HepG2 (cell line): ENCODE measurements around the gene PITHD1. TPM values are rescaled to one million over a fixed set of nuclear protein-coding genes. Genes with fewer than 3 reads are reported as not detected.

Experiments used
- ASH2L ChIP-seq: fragments of 300-600, 200-600 bp; sonication (generic); IDR thresholded peaks from 2 replicates; pipeline ENCODE4 v1.7.0; 2017; ENCODE audit warnings: low read depth, mild to moderate bottlenecking, moderate library complexity, mixed read lengths, low read length; ENCODE audit not compliant: insufficient read length
- EP300 ChIP-seq, 3 experiments: sonication (generic) in 1 of 3; formaldehyde crosslinking in 1 of 3; IDR thresholded peaks; 2 replicates each; pipeline versions ENCODE4 v1.5.1 to v1.6.1; 2011 to 2020; ENCODE audit warnings: low read depth in 2 of 3, low read length in 2 of 3, borderline replicate concordance in 1 of 3, improper control_type of control experiment in 1 of 3, mild to moderate bottlenecking in 1 of 3, missing genetic modification reagents in 1 of 3, moderate library complexity in 1 of 3
- FOXA3 ChIP-seq: IDR thresholded peaks from 2 replicates; pipeline ENCODE4 v1.6.1; 2016; ENCODE audit warnings: missing genetic modification reagents, missing compliant biosample characterization
- MEIS1 ChIP-seq: sonication (generic); formaldehyde crosslinking; IDR thresholded peaks from 2 replicates; pipeline ENCODE4 v1.9.0; 2021; ENCODE audit warnings: mild to moderate bottlenecking, missing genetic modification reagents, moderate library complexity, borderline replicate concordance
- RFXAP ChIP-seq: sonication (generic); formaldehyde crosslinking; IDR thresholded peaks from 2 replicates; pipeline ENCODE4 v1.4.0; 2020; ENCODE audit warnings: missing genetic modification reagents, borderline replicate concordance
- TBX2 ChIP-seq: sonication (generic); formaldehyde crosslinking; IDR thresholded peaks from 2 replicates; pipeline ENCODE4 v1.5.0; 2020; ENCODE audit warnings: missing genetic modification reagents, mild to moderate bottlenecking, borderline replicate concordance
- TCF12 ChIP-seq, 2 experiments: fragments of 450-650 bp in 1 of 2; sonication (generic) in 1 of 2; formaldehyde crosslinking in 1 of 2; IDR thresholded peaks; 2 replicates each; pipeline versions ENCODE4 v1.6.1 to v1.8.0; 2017 to 2022; ENCODE audit warnings: antibody characterized with exemption in 1 of 2, mild to moderate bottlenecking in 1 of 2, missing genetic modification reagents in 1 of 2, moderate library complexity in 1 of 2
- ZNF235 ChIP-seq: sonication (generic); formaldehyde crosslinking; IDR thresholded peaks from 2 replicates; pipeline ENCODE4 v1.8.1; 2023; ENCODE audit warnings: mild to moderate bottlenecking, missing genetic modification reagents, borderline replicate concordance
- ZNF253 ChIP-seq: sonication (generic); formaldehyde crosslinking; IDR thresholded peaks from 2 replicates; pipeline ENCODE4 v1.8.0; 2022; ENCODE audit warnings: mild to moderate bottlenecking, missing genetic modification reagents, borderline replicate concordance
- ZNF329 ChIP-seq: sonication (generic); formaldehyde crosslinking; IDR thresholded peaks from 2 replicates; pipeline ENCODE4 v1.9.0; 2021; ENCODE audit warnings: low read depth, mild to moderate bottlenecking, missing genetic modification reagents
- ZNF33B ChIP-seq: sonication (generic); formaldehyde crosslinking; IDR thresholded peaks from 2 replicates; pipeline ENCODE4 v1.5.1; 2020; ENCODE audit warnings: mild to moderate bottlenecking, missing genetic modification reagents
- ZNF567 ChIP-seq: sonication (generic); formaldehyde crosslinking; IDR thresholded peaks from 2 replicates; pipeline ENCODE4 v1.8.1; 2023; ENCODE audit warnings: mild to moderate bottlenecking, missing genetic modification reagents, borderline replicate concordance
- ZNF790 ChIP-seq: sonication (generic); formaldehyde crosslinking; IDR thresholded peaks from 2 replicates; pipeline ENCODE4 v1.8.0; 2022; ENCODE audit warnings: missing genetic modification reagents, mild to moderate bottlenecking, borderline replicate concordance
- polyA plus RNA-seq, 8 experiments: library from polyadenylated mRNA; depleted of rRNA in 3 of 8; stranded (reverse) in 7 of 8; unstranded in 1 of 8; fragments of >200 nt; fragmentation: Illumina TruSeq in 4 of 8; extraction: Trizol in 4 of 8; gene quantifications; 2 replicates each; pipeline versions ENCODE4 v1.2.1 to v1.2.3, GENCODE V29; 2011 to 2016; ENCODE audit warnings: low read depth in 4 of 8, missing spikeins in 1 of 8, mixed read lengths in 1 of 8; ENCODE audit not compliant: insufficient read depth in 1 of 8
- total RNA-seq, 5 experiments: library from RNA; depleted of rRNA; stranded (reverse); fragments of >200 nt; fragmentation: Illumina TruSeq; extraction: Trizol; gene quantifications; 2 replicates each; pipeline ENCODE4 v1.2.3, GENCODE V29; 2016; ENCODE audit warnings: low read depth in 1 of 5
- TF ChIP-seq, protein P1 (sequence below): sonication (generic); formaldehyde crosslinking; IDR thresholded peaks from 2 replicates; pipeline ENCODE4 v1.5.0; 2020; ENCODE audit warnings: mild to moderate bottlenecking, missing genetic modification reagents
- TF ChIP-seq, protein P2 (sequence below): sonication (generic); formaldehyde crosslinking; IDR thresholded peaks from 2 replicates; pipeline ENCODE4 v1.4.0; 2020; ENCODE audit warnings: missing genetic modification reagents
- TF ChIP-seq, protein P3 (sequence below): sonication (generic); formaldehyde crosslinking; IDR thresholded peaks from 2 replicates; pipeline ENCODE4 v1.9.0; 2022; ENCODE audit warnings: missing genetic modification reagents, mild to moderate bottlenecking, borderline replicate concordance
- TF ChIP-seq, protein P4 (sequence below): sonication (generic); formaldehyde crosslinking; IDR thresholded peaks from 2 replicates; pipeline ENCODE4 v1.5.1; 2020; ENCODE audit warnings: missing genetic modification reagents, mild to moderate bottlenecking, borderline replicate concordance

The PITHD1 gene
- total and polyA plus RNA-seq, 2 of the 13 experiments (the other 11 are each of a cell fraction or from before 2014, with no cell fraction given): 28.0 to 37.3 TPM

DNA sequence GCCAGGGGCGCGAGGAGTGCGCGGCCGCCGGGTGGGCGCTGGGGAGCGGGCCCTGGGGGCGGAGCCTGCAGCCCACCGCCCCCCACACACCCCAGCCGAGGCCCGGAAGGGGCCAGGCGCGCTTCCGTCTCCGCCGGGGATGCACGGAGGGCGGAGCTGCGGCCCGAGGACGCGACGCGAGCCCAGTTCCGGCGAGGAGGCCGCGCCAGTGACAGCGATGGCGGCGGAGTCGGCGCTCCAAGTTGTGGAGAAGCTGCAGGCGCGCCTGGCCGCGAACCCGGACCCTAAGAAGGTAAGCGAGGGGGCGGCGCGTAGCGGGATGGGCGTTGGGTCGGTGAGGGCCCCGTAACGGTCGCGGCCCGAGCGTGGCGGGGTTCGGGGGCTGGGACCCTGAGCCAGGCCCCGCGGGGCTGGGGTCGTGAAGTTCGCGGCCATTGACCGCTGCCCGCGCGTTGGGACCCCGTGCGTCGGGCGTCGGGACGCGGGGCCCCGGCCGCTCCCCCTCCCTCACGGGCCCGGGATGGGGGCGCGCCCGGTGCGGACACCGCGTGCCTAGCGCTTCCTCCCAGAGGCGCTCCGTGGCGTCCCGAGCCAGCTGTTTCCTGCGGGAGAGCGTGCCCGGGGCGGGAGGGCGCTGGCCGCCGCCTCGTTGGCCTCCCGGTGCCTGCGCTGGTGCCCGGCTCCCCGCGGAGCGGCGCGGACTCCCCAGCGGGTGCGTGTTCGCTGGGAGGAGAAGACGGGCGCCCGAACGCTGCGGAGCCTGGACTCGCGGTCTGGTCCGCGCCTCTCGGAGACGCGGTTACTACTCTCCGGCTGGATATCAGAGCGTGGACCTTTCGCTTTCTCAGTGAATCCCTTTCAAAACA is 34.7 kb upstream of the PITHD1 start, which contains the start of gene ELOA (continued):
- TF ChIP-seq, protein P1, sequence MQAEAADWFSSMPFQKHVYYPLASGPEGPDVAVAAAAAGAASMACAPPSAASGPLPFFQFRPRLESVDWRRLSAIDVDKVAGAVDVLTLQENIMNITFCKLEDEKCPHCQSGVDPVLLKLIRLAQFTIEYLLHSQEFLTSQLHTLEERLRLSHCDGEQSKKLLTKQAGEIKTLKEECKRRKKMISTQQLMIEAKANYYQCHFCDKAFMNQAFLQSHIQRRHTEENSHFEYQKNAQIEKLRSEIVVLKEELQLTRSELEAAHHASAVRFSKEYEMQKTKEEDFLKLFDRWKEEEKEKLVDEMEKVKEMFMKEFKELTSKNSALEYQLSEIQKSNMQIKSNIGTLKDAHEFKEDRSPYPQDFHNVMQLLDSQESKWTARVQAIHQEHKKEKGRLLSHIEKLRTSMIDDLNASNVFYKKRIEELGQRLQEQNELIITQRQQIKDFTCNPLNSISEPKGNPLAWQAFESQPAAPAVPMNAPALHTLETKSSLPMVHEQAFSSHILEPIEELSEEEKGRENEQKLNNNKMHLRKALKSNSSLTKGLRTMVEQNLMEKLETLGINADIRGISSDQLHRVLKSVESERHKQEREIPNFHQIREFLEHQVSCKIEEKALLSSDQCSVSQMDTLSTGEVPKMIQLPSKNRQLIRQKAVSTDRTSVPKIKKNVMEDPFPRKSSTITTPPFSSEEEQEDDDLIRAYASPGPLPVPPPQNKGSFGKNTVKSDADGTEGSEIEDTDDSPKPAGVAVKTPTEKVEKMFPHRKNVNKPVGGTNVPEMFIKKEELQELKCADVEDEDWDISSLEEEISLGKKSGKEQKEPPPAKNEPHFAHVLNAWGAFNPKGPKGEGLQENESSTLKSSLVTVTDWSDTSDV (CRISPR knock-in tag): peak; percentile 45; the same call in 1 of the 2 replicates
- TF ChIP-seq ZNF33B (CRISPR knock-in tag) (no peak; the same call in 1 of the 2 replicates), TBX2 (CRISPR knock-in tag) (peak; percentile 56; the same call in 1 of the 2 replicates), ZNF253 (CRISPR knock-in tag) (peak; percentile 62; the same call in 1 of the 2 replicates), ZNF235 (CRISPR knock-in tag) (peak; percentile 86), ASH2L (peak; percentile 74), ZNF329 (CRISPR knock-in tag) (0 out of 2 replicates have a peak, but pooled peaks have one; percentile 68), ZNF567 (CRISPR knock-in tag) (peak; percentile 61; the same call in 1 of the 2 replicates), EP300 (IDR thresholded peaks at IDR 0.05; ENCODE audit: low read depth in 2 of 2, low read length in 2 of 2) (no peak), EP300 (CRISPR knock-in tag; IDR thresholded peaks at IDR 0.05; ENCODE audit: borderline replicate concordance) (0 out of 2 replicates have a peak, but pooled peaks have one; percentile 22), ZNF790 (CRISPR knock-in tag) (0 out of 2 replicates have a peak, but pooled peaks have one; percentile 67), RFXAP (CRISPR knock-in tag) (no peak), TCF12 (IDR thresholded peaks at IDR 0.05) (no peak), TCF12 (CRISPR knock-in tag; IDR thresholded peaks at IDR 0.05) (peak; percentile 95), FOXA3 (CRISPR knock-in tag) (peak; percentile 29; the same call in 1 of the 2 replicates), MEIS1 (CRISPR knock-in tag) (peak; percentile 35; the same call in 1 of the 2 replicates)
- TF ChIP-seq, protein P2, sequence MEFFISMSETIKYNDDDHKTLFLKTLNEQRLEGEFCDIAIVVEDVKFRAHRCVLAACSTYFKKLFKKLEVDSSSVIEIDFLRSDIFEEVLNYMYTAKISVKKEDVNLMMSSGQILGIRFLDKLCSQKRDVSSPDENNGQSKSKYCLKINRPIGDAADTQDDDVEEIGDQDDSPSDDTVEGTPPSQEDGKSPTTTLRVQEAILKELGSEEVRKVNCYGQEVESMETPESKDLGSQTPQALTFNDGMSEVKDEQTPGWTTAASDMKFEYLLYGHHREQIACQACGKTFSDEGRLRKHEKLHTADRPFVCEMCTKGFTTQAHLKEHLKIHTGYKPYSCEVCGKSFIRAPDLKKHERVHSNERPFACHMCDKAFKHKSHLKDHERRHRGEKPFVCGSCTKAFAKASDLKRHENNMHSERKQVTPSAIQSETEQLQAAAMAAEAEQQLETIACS (CRISPR knock-in tag): peak; percentile 34; the same call in 1 of the 2 replicates
- TF ChIP-seq, protein P3, sequence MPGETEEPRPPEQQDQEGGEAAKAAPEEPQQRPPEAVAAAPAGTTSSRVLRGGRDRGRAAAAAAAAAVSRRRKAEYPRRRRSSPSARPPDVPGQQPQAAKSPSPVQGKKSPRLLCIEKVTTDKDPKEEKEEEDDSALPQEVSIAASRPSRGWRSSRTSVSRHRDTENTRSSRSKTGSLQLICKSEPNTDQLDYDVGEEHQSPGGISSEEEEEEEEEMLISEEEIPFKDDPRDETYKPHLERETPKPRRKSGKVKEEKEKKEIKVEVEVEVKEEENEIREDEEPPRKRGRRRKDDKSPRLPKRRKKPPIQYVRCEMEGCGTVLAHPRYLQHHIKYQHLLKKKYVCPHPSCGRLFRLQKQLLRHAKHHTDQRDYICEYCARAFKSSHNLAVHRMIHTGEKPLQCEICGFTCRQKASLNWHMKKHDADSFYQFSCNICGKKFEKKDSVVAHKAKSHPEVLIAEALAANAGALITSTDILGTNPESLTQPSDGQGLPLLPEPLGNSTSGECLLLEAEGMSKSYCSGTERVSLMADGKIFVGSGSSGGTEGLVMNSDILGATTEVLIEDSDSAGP: peak; percentile 74
- TF ChIP-seq, protein P4, sequence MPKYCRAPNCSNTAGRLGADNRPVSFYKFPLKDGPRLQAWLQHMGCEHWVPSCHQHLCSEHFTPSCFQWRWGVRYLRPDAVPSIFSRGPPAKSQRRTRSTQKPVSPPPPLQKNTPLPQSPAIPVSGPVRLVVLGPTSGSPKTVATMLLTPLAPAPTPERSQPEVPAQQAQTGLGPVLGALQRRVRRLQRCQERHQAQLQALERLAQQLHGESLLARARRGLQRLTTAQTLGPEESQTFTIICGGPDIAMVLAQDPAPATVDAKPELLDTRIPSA (CRISPR knock-in tag): peak; percentile 78
